Astrocyte (in vitro differentiated cells and primary cell): ENCODE data around the gene CHCHD3.

Experiments
- CTCF ChIP-seq: IDR thresholded peaks from 2 replicates; pipeline ENCODE4 v1.5.1; 2011; ENCODE audit warnings: low read depth, mild to moderate bottlenecking, inconsistent platforms, low read length, moderate library complexity; ENCODE audit not compliant: insufficient read depth
- EZH2 ChIP-seq: IDR thresholded peaks from 2 replicates; pipeline ENCODE4 v1.6.1; 2012; ENCODE audit warnings: mild to moderate bottlenecking, low read length, inconsistent platforms; ENCODE audit not compliant: insufficient read depth

GRCh38 chr7:132764762-132765161 is 317.1 kb downstream of the CHCHD3 start:
- TF ChIP-seq CTCF (no peak), EZH2 (no peak)
